HCT116 (cell line): ENCODE data around the gene ODF4. TPM values are rescaled to one million over a fixed set of nuclear protein-coding genes. Genes with fewer than 3 reads are reported as not detected.
A peak's percentile ranks its signal among the peaks of the same experiment; 100 is the strongest.

Experiments
- ATAC-seq: fragments of 200-7000 bp; cut with Tn5 transposase; 2 replicates; pipeline ENCODE4 v1.9.1; 2020; ENCODE audit warnings: mild to moderate bottlenecking, moderate library complexity
- BruUV-seq: library from RNA; stranded (reverse); fragments of 400-500 nt; replicated peaks from 2 replicates; lab custom pipeline; 2021; lab: Mats Ljungman, UMichigan
- CTCF ChIA-PET: fragments of 300-600 bp; sonication (Branson Sonifier 250); formaldehyde crosslinking; loops from one replicate; lab custom pipeline; 2021; ENCODE audit warnings: antibody characterized with exemption; lab: Charles Lee
- POLR2A ChIA-PET: fragments of 300-600, 350-600 bp; sonication (Branson Sonifier 250); formaldehyde crosslinking; loops from one replicate; lab custom pipeline; 2021; ENCODE audit warnings: antibody characterized with exemption; lab: Charles Lee
- RAD21 ChIA-PET, 2 experiments: fragments of 300-600 bp; sonication (Branson Sonifier 250); formaldehyde crosslinking; loops; one replicate each; lab custom pipeline; 2023; ENCODE audit warnings: low total read pairs in 2 of 2; ENCODE audit not compliant: uncharacterized antibody in 2 of 2, unreplicated experiment in 2 of 2, low non-redundant PET in 1 of 2; lab: Charles Lee
- DNase-seq: peaks from one replicate; pipeline ENCODE4 v3.0.0-alpha.2; 2010; ENCODE audit warnings: low read depth, low spot score
- H2AFZ ChIP-seq: fragments of 200-600 bp; shearing (Covaris generic), sonication (generic); 2 replicates; pipeline ENCODE4 v1.6.1; 2017; ENCODE audit warnings: low read depth, mixed run types, mixed read lengths, antibody characterized with exemption, low read length; ENCODE audit not compliant: poor library complexity, severe bottlenecking
- H3K27ac ChIP-seq: 2 replicates; pipeline ENCODE4 v1.5.1; 2012; ENCODE audit warnings: low read depth, low read length
- H3K27me3 ChIP-seq: fragments of 200-600 bp; sonication (generic); 2 replicates; pipeline ENCODE4 v1.6.1; 2016; ENCODE audit warnings: mixed run types, low read length, mixed read lengths; ENCODE audit not compliant: insufficient read depth
- H3K36me3 ChIP-seq, 2 experiments: fragments of 200-500 bp in 1 of 2; fragments of 200-600 bp in 1 of 2; sonication (Bioruptor generic) in 1 of 2; sonication (generic) in 1 of 2; 2 replicates each; pipeline versions ENCODE4 v1.5.1 to v1.6.1; 2014 to 2016; ENCODE audit warnings: low read length in 2 of 2, inconsistent platforms in 1 of 2, mixed read lengths in 1 of 2, mixed run types in 1 of 2; ENCODE audit not compliant: insufficient read depth in 2 of 2, control insufficient read depth in 1 of 2
- H3K4me1 ChIP-seq, 2 experiments: fragments of 200-600 bp in 1 of 2; sonication (generic) in 1 of 2; 2 replicates each; pipeline versions ENCODE4 v1.5.1 to v1.6.1; 2012 to 2017; ENCODE audit warnings: low read length in 2 of 2, inconsistent platforms in 1 of 2, mild to moderate bottlenecking in 1 of 2, mixed read lengths in 1 of 2, mixed run types in 1 of 2, moderate library complexity in 1 of 2; ENCODE audit not compliant: insufficient read depth in 2 of 2, control insufficient read depth in 1 of 2
- H3K4me2 ChIP-seq: fragments of 200-600 bp; sonication (generic); 2 replicates; pipeline ENCODE4 v1.6.1; 2017; ENCODE audit warnings: mixed run types, low read length, mixed read lengths
- H3K4me3 ChIP-seq, 2 experiments: fragments of 200-600 bp in 1 of 2; sonication (generic) in 1 of 2; replicated peaks in 1 of 2; 2 replicates each; pipeline ENCODE4 v1.5.1; 2011 to 2016; ENCODE audit warnings: low read length in 2 of 2, control low read depth in 1 of 2, low read depth in 1 of 2, mild to moderate bottlenecking in 1 of 2, mixed read lengths in 1 of 2, mixed run types in 1 of 2
- H3K79me2 ChIP-seq: fragments of 200-600 bp; sonication (generic); 2 replicates; pipeline ENCODE4 v1.6.1; 2017; ENCODE audit warnings: mild to moderate bottlenecking, mixed run types, low read length, moderate library complexity, mixed read lengths; ENCODE audit not compliant: insufficient read depth
- H3K9ac ChIP-seq: fragments of 200-600 bp; sonication (generic); 2 replicates; pipeline ENCODE4 v1.6.1; 2016; ENCODE audit warnings: low read length, mixed read lengths
- H3K9me2 ChIP-seq: fragments of 200-600 bp; sonication (generic), shearing (Covaris generic); 2 replicates; pipeline ENCODE4 v1.6.1; 2017; ENCODE audit warnings: mixed run types, mild to moderate bottlenecking, moderate library complexity; ENCODE audit not compliant: insufficient read depth
- H3K9me3 ChIP-seq, 2 experiments: fragments of 200-500 bp in 1 of 2; fragments of 200-600 bp in 1 of 2; sonication (Bioruptor generic) in 1 of 2; sonication (generic) in 1 of 2; 2 replicates each; pipeline ENCODE4 v1.6.1; 2014 to 2017; ENCODE audit warnings: low read length in 2 of 2, mixed read lengths in 2 of 2, inconsistent platforms in 1 of 2, low read depth in 1 of 2, mild to moderate bottlenecking in 1 of 2, mixed run types in 1 of 2, moderate library complexity in 1 of 2; ENCODE audit not compliant: control insufficient read depth in 1 of 2, insufficient read depth in 1 of 2
- H4K20me1 ChIP-seq: fragments of 200-600 bp; sonication (generic), shearing (Covaris generic); 2 replicates; pipeline ENCODE4 v1.6.1; 2017; ENCODE audit warnings: mixed run types, mild to moderate bottlenecking, moderate library complexity; ENCODE audit not compliant: insufficient read depth
- EZH2phosphoT487 ChIP-seq: fragments of 200-600 bp; IDR thresholded peaks from 2 replicates; pipeline ENCODE4 v1.6.1; 2018; ENCODE audit warnings: antibody characterized with exemption, borderline replicate concordance
- POLR2AphosphoS5 ChIP-seq: IDR thresholded peaks from 2 replicates; pipeline ENCODE4 v1.6.1; 2011; ENCODE audit warnings: mild to moderate bottlenecking, low read depth, low read length, moderate library complexity
- SP1 ChIP-seq: IDR thresholded peaks from 2 replicates; pipeline ENCODE4 v1.6.1; 2012; ENCODE audit warnings: low read depth
- TCF7L2 ChIP-seq: IDR thresholded peaks from 2 replicates; pipeline ENCODE4 v1.7.0; 2011; ENCODE audit warnings: borderline replicate concordance, inconsistent platforms; ENCODE audit not compliant: insufficient read depth, insufficient read length; ENCODE audit errors: extremely low read depth
- ZBTB33 ChIP-seq: IDR thresholded peaks from 2 replicates; pipeline ENCODE4 v1.6.1; 2011; ENCODE audit warnings: mild to moderate bottlenecking, low read length, moderate library complexity; ENCODE audit not compliant: insufficient replicate concordance; ENCODE audit errors: extremely low read depth
- intact Hi-C: fragments of 100-400 bp; cut with micrococcal nuclease; formaldehyde crosslinking; loops from 2 replicates; pipeline ENCODE4 v1.10.0; 2022
- total RNA-seq: library from RNA; stranded (reverse); gene quantifications from one replicate; pipeline ENCODE4 v1.2.1, GENCODE V29; 2021; ENCODE audit not compliant: unreplicated experiment

The ODF4 gene
- total RNA-seq, 1 experiment from 2014 or later = not detected

- no peaks in the 10 kb centered on the region for H3K27me3 ChIP-seq
- BruUV-seq = TSS peak; percentile 57
- ChIA-PET CTCF (interaction anchor here (0.8 to 2.8 kb wide), 2 partner anchors 135 to 403 kb away, joined by 3 to 29 read pairs; partner anchors contain the start of gene CTC1), POLR2A (interaction anchor here (1.2 to 2.0 kb wide), 2 partner anchors 10 to 134 kb away, joined by 4 to 12 read pairs; partner anchors contain the start of gene CTC1), RAD21 (no interaction called here)
- no peaks in the 10 kb centered on the region for H3K9me3 ChIP-seq
- DNase-seq (no peak), ATAC-seq (no peak)
- peaks cover 35 to 53% of the 10 kb centered on the region in 2 experiments for H3K36me3 ChIP-seq
- peaks cover 29% of the 10 kb centered on the region; the same call in 1 of the 2 replicates for H4K20me1 ChIP-seq
- H3K4me2 ChIP-seq = peak overlapping the region; percentile 85
- no peak overlapping the region for H2AFZ ChIP-seq
- peaks cover 56% of the 10 kb centered on the region for H3K79me2 ChIP-seq
- peak overlapping the region; percentile 93 for H3K9ac ChIP-seq
- intact Hi-C loops = loop anchor here (2.0 to 10.0 kb wide), 4 partner anchors 133 to 513 kb away; partner anchors contain the start of genes CTC1, HES7 and PFAS
- no peaks in the 10 kb centered on the region for H3K9me2 ChIP-seq
- H3K4me3 ChIP-seq = peak overlapping the region; percentile 85 to 98
- peaks cover 25 to 52% of the 10 kb centered on the region in 2 experiments for H3K4me1 ChIP-seq
- peak overlapping the region; percentile 96 for H3K27ac ChIP-seq
- TF ChIP-seq SP1 (no peak), EZH2phosphoT487 (no peak), TCF7L2 (no peak), ZBTB33 (no peak), POLR2AphosphoS5 (0 out of 2 replicates have a peak, but pooled peaks have one; percentile 30)
Measured at GRCh38 chr17:8382052-8382879, 42.6 kb downstream of the ODF4 start.
